ENCODE measurements around the gene EIF1.
"Not testable (repeated sequence)": the region's sequence is repeated elsewhere in the genome, so short reads cannot be mapped to it uniquely, and the experiment has no call there.

The EIF1 gene

GRCh38 chr17:41688641-41689496, at the start of gene EIF1:
Gene EIF1, plus strand, starts transcription at chr17:41688885. Its CDS starts 154 bp downstream, at chr17:41689039.
- peak; percentile 100 for DNase-seq (ENCODE audit: low spot score)
- TF ChIP-seq, protein P1, sequence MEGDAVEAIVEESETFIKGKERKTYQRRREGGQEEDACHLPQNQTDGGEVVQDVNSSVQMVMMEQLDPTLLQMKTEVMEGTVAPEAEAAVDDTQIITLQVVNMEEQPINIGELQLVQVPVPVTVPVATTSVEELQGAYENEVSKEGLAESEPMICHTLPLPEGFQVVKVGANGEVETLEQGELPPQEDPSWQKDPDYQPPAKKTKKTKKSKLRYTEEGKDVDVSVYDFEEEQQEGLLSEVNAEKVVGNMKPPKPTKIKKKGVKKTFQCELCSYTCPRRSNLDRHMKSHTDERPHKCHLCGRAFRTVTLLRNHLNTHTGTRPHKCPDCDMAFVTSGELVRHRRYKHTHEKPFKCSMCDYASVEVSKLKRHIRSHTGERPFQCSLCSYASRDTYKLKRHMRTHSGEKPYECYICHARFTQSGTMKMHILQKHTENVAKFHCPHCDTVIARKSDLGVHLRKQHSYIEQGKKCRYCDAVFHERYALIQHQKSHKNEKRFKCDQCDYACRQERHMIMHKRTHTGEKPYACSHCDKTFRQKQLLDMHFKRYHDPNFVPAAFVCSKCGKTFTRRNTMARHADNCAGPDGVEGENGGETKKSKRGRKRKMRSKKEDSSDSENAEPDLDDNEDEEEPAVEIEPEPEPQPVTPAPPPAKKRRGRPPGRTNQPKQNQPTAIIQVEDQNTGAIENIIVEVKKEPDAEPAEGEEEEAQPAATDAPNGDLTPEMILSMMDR (IDR thresholded peaks at IDR 0.05): no peak
- Histone ChIP-seq H3K4me3 (peak within 1 kb of the TSS; percentile 92), H3K27ac (peak within 1 kb of the TSS; percentile 98 to 99)

DNA sequence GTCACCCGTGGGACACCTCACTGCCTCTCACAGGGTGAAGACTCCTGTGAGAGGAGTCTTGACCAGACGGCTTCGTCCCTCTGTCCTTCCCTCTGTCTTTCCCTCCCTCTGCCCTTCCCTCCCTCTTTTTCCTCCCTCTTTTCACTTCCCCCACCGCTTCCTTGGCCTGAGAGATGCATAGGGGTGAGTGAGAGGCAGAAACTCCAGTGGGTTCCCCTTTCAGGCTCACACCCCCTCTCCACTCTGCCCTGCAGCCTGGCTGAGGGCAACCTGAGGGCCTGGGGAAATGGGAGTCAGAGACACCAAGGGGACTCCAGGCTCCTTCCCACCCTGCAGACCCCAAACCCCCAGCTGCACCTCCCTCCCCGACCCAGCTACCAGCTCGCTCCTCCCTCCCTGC, 49.7 kb upstream of the EIF1 start:
- TF ChIP-seq, protein P1 (IDR thresholded peaks at IDR 0.05): no peak
- DNase-seq (ENCODE audit: low spot score): no peak
- Histone ChIP-seq H3K4me3 (no peak overlapping the region), H3K27ac (no peak overlapping the region)

- Histone ChIP-seq H3K4me3 (no peak overlapping the region), H3K27ac (no peak overlapping the region)
- no peak for DNase-seq (ENCODE audit: low spot score)
- TF ChIP-seq, protein P1 (IDR thresholded peaks at IDR 0.05): no peak
Observed at GRCh38 chr17:41639492-41640473, 48.9 kb upstream of the EIF1 start.

GRCh38 chr17:41640596-41640995, 48.1 kb upstream of the EIF1 start:
- DNase-seq (ENCODE audit: low spot score); H3K4me3 ChIP-seq; H3K27ac ChIP-seq: not testable (repeated sequence)

DNA sequence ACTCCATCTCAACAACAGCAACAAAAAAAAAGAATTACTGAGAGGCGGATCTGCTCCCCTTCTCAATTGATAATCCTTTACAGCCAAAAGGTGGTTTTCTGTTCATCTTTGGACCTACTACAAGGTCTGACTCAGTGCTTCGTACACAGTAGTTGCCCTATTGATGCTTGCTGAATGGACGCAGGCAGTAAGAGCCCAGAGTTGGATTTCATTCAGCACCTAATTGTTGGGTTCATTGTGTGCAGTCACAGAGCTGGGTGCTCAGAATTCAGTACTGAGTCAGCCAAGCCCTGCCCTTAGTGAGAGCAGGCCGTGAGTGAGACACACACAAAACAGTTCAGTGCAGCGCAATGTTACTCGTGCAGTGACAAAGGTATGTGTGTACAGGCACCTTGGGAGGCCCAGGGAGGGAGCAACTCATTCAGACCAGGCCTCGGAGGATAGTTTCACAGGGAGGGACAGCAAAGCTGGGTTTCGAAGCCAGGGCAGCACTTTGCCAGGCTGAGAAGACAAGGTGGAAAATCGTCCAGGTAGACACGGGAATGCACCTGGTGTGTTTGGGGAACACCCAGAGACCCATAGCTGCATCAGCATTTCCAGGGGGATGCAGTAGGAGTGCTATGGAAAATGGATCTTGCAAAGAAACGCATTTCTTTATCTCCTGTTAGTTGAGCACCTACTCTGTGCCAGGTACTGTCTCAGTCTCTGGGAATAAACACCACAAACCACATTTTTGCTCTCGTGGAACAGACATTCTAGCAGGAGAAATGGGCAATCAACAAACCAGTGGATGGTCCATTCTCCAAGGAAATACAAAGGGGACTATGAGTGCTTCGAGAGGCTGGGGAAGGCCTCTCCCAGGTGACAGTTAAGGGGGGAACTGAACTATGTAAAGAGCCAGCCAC, 46.2 kb upstream of the EIF1 start:
- no peak overlapping the region for H3K27ac ChIP-seq

DNA sequence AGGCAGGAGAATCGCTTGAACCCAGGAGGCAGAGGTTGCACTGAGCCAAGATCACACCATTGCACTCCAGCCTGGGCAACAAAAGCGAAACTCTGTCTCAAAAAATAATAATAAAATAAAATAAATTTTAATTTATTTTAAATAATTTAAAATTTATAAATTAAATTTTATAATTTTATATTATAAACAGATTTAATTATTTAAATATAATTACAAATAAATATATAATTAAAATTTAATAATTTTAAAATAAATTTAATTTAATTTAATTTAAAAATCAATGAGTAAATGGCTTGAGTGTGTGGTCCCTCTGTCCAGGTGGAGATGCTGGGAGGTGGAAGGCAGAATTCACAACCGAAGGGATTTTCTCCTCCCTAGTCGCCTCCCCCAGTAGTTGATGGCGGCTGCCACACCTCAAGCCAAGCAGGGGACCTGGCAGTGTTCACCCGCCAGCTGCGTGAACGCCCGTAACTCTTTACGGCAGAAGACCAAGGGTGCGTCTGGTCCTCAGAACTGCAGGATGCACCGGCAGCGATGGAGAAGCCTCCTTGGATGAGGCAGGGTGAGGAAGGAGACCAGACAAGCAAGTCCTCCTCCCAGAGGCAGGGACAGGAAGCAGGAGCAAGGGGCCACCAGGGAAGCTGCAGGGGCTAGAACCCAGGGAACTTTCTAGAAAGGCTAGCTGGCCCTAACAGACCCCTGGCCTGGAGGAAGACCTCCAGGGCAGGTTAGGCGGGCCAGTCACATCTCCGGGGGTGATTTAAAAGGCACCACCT, 41.5 kb upstream of the EIF1 start:
- H3K27ac ChIP-seq: no peak overlapping the region
- TF ChIP-seq, protein P1 (IDR thresholded peaks at IDR 0.05): no peak
- no peak for DNase-seq (ENCODE audit: low spot score)
- H3K4me3 ChIP-seq: no peak overlapping the region

More for the DNA sequence above, 46.2 kb upstream of the EIF1 start:
- TF ChIP-seq, protein P1 (IDR thresholded peaks at IDR 0.05): no peak
- no peak overlapping the region for H3K4me3 ChIP-seq
- DNase-seq (ENCODE audit: low spot score): no peak

Data from coronary artery (tissue), 2 donors.